Activated CD8-positive, alpha-beta memory T cell treated with anti-CD3 and anti-CD28 coated beads for 36 hours (primary cell): ENCODE data around the gene STAG3. TPM values are rescaled to one million over a fixed set of nuclear protein-coding genes. Genes with fewer than 3 reads are reported as not detected.
"Not testable (repeated sequence)": the region's sequence is repeated elsewhere in the genome, so short reads cannot be mapped to it uniquely, and the experiment has no call there.

Source experiments
- CTCF ChIA-PET: fragments of 350-600 bp; sonication (Branson Sonifier 250); formaldehyde crosslinking; loops from one replicate; lab custom pipeline; 2021; ENCODE audit warnings: antibody characterized with exemption; lab: Charles Lee
- POLR2A ChIA-PET: fragments of 350-600 bp; sonication (Branson Sonifier 250); formaldehyde crosslinking; loops from one replicate; lab custom pipeline; 2021; ENCODE audit warnings: antibody characterized with exemption; lab: Charles Lee
- total RNA-seq, 2 experiments: library from RNA; stranded (reverse); gene quantifications; one replicate each; pipeline ENCODE4 v1.2.3, GENCODE V29; 2021

The STAG3 gene
- total RNA-seq, 2 experiments from 2014 or later = 6.2 to 7.1 TPM

- ChIA-PET CTCF (interaction anchor here (1.6 to 5.6 kb wide), 2 partner anchors 10 to 85 kb away, joined by 5 to 23 read pairs; no protein-coding TSS in a partner anchor), POLR2A (interaction anchor here (1.0 to 1.5 kb wide), 2 partner anchors 8 to 29 kb away, joined by 3 read pairs; no protein-coding TSS in a partner anchor)
These were observed 41.6 kb downstream of the STAG3 start for GRCh38 chr7:100219271-100219737.

GRCh38 chr7:100219801-100220585, 42.3 kb downstream of the STAG3 start, which contains the start of gene PVRIG:
PVRIG (plus strand) TSS chr7:100219949; CDS start chr7:100219971, 22 bp downstream.
- CTCF ChIA-PET = interaction anchor here (0.7 to 5.6 kb wide), 5 partner anchors 11 to 86 kb away, joined by 3 to 23 read pairs (median 5); no protein-coding TSS in a partner anchor
- POLR2A ChIA-PET = interaction anchor here (1.0 to 1.5 kb wide), 2 partner anchors 9 to 30 kb away, joined by 3 read pairs; no protein-coding TSS in a partner anchor

GRCh38 chr7:100220586-100221230, 43.0 kb downstream of the STAG3 start:
- ChIA-PET POLR2A (interaction anchor here (1.0 to 1.5 kb wide), 3 partner anchors 9 to 73 kb away, joined by 3 read pairs; no protein-coding TSS in a partner anchor), CTCF (interaction anchor here (0.7 to 5.6 kb wide), 4 partner anchors 12 to 49 kb away, joined by 3 to 23 read pairs (median 8); no protein-coding TSS in a partner anchor)

- ChIA-PET POLR2A (interaction anchor here (0.5 to 1.4 kb wide), 6 partner anchors 12 to 303 kb away, joined by 3 read pairs; no protein-coding TSS in a partner anchor), CTCF (interaction anchor here (0.6 to 5.6 kb wide), 4 partner anchors 12 to 57 kb away, joined by 3 to 23 read pairs (median 8); no protein-coding TSS in a partner anchor)
These were observed 43.6 kb downstream of the STAG3 start for GRCh38 chr7:100221231-100221718.

- POLR2A ChIA-PET = interaction anchor here (0.5 to 1.4 kb wide), 5 partner anchors 13 to 303 kb away, joined by 3 read pairs; no protein-coding TSS in a partner anchor
- CTCF ChIA-PET = interaction anchor here (0.6 to 5.6 kb wide), 3 partner anchors 13 to 57 kb away, joined by 3 to 23 read pairs (median 11); no protein-coding TSS in a partner anchor
These were observed 44.2 kb downstream of the STAG3 start for GRCh38 chr7:100221767-100222444.

DNA sequence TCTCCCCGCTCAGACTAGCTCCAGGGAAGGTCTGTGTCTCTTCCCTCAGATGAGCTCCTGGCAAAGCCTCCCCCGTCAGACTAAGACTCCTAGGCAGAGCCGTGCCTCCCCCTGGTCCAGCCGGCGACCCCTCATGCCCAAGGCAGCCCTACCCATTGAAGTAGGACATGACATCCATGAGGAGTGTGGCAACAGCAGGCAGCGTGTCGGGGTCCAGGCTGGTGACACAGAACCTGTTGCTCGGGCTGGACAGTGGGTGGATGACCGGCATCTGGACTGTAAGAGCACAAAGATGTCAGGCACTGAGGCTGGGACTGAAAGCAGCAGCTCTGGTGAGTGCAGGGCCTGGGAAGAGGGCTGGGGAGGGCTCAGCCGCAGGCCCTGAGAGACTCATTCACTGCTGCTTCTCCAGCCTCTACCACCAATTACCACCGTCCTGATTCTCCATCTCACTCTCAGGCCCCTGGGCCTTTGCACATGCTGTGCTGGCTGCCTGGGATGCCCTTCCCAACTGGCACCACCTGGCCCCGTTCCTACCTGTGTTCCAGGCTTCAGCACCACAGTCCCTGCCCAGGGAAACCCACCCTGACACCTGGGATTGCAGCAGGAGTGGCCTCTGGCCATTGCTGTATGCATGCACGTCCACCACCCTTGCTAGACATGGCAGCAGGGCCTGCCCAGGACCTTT, 44.9 kb downstream of the STAG3 start:
- CTCF ChIA-PET = interaction anchor here (2.7 to 5.6 kb wide), 2 partner anchors 14 to 33 kb away, joined by 11 to 23 read pairs; no protein-coding TSS in a partner anchor
- POLR2A ChIA-PET = interaction anchor here (1.3 kb wide), 1 partner anchor 50 kb away, joined by 3 read pairs; no protein-coding TSS in a partner anchor

DNA sequence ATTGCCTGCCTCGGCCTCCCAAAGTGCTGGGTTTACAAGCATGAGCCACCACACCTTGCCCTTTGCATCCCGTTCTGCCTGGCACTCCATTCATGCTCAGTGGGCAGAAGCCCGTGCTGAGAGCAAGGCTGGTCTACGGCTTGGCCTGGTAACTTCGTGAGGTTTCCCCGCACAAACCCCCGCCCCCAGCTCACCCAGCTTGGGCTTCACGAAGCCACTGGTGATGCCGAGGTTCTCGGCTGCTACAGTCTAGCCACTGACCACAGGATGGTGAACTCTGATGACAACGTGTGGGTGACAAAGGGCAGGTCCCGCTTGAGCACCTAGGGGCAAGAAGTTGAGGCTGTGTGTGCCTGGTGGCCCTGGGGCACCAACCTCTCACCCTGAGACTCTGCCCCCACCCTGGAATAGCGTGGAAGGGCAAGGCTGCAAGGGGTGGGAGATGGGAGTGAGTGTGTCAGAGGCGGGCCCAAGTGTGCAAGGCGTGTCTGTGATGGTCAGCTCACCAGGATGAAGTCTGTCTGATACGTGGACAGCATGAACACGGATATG, 45.7 kb downstream of the STAG3 start:
- POLR2A ChIA-PET, CTCF ChIA-PET: not testable (repeated sequence)

GRCh38 chr7:100224891-100225290, 47.2 kb downstream of the STAG3 start:
- POLR2A ChIA-PET = not testable (repeated sequence)
- CTCF ChIA-PET = interaction anchor here (0.5 kb wide), 1 partner anchor 13 kb away, joined by 3 read pairs; no protein-coding TSS in a partner anchor

DNA sequence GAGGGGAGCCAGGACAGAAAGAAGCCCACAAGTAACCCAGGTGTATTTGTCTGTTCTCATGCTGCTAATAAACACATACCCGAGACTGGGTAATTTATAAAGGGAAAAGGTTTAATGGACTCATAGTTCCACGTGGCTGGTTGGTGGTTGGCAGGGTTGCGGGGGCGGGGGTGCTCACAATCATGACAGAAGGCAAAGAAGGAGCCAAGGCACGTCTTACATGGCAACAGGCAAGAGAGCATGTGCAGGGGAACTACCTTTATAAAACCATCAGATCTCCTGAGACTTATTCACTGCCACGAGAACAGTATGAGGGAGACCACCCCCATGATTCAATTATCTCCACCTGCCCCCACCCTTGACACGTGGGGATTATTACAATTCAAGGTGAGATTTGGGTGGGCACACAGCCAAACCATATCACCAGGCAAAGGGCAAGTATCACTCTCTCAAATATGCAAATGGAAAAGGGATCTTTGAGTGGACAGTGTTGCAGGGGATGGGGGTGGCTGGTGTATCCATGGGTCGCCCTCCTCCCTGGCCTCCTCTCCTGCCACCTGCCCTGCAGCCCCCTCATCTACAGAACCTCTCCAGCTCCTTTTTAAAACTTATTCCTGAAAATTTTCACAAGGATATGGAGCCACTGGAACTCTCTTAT, 57.1 kb downstream of the STAG3 start:
- CTCF ChIA-PET = not testable (repeated sequence)
- POLR2A ChIA-PET = interaction anchor here (0.6 to 0.7 kb wide), 2 partner anchors 10 to 332 kb away, joined by 3 read pairs; no protein-coding TSS in a partner anchor

- POLR2A ChIA-PET = not testable (repeated sequence)
- CTCF ChIA-PET = interaction anchor here (1.0 kb wide), 1 partner anchor 23 kb away, joined by 4 read pairs; no protein-coding TSS in a partner anchor
These were observed 62.3 kb downstream of the STAG3 start for GRCh38 chr7:100239975-100240374.

GRCh38 chr7:100243385-100243784, 65.7 kb downstream of the STAG3 start:
- CTCF ChIA-PET = not testable (repeated sequence)

GRCh38 chr7:100244988-100245605, 67.4 kb downstream of the STAG3 start:
- POLR2A ChIA-PET = interaction anchor here (0.7 kb wide), 1 partner anchor 24 kb away, joined by 3 read pairs; no protein-coding TSS in a partner anchor
- CTCF ChIA-PET = interaction anchor here (0.7 kb wide), 1 partner anchor 633 kb away, joined by 3 read pairs; no protein-coding TSS in a partner anchor

More at GRCh38 chr7:100243385-100243784, 65.7 kb downstream of the STAG3 start:
- POLR2A ChIA-PET = not testable (repeated sequence)

- CTCF ChIA-PET, POLR2A ChIA-PET: not testable (repeated sequence)
These were observed 68.6 kb downstream of the STAG3 start for GRCh38 chr7:100246121-100246864.

DNA sequence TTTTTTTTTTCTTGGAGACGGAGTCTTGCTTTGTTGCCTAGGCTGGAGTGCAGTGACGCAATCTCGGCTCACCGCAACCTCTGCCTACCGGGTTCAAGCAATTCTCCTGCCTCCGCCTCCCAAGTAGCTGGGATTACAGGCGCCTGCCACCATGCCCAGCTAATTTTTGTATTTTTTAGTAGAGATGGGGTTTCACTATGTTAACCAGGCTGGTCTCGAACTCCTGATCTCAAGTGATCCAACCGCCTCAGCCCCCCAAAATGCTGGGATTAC, 69.1 kb downstream of the STAG3 start:
- CTCF ChIA-PET, POLR2A ChIA-PET: not testable (repeated sequence)

GRCh38 chr7:100247152-100247757, 69.5 kb downstream of the STAG3 start:
- ChIA-PET CTCF (no interaction called here), POLR2A (no interaction called here)
